GM23338 (cell line): ENCODE measurements around the gene NELFB. TPM values are rescaled to one million over a fixed set of nuclear protein-coding genes. Genes with fewer than 3 reads are reported as not detected.

Experiments
- ATAC-seq: fragments of 200-7000 bp; cut with Tn5 transposase; 3 replicates; pipeline ENCODE4 v1.9.1; 2020
- DNase-seq: peaks from one replicate; pipeline ENCODE4 v3.0.0-alpha.2; 2015; ENCODE audit warnings: low spot score
- H2AFZ ChIP-seq: fragments of 200-600 bp; sonication (generic); 2 replicates; pipeline ENCODE4 v1.8.0; 2016; ENCODE audit warnings: antibody characterized with exemption, mild to moderate bottlenecking, moderate library complexity
- H3F3A ChIP-seq: fragments of 200-600 bp; sonication (generic); replicated peaks from 2 replicates; pipeline ENCODE4 v1.8.0; 2017; ENCODE audit warnings: antibody characterized with exemption, mixed run types, low read depth
- H3K27ac ChIP-seq: fragments of 200-600 bp; sonication (generic); 2 replicates; pipeline ENCODE4 v1.6.1; 2016; ENCODE audit warnings: low read depth
- H3K27me3 ChIP-seq: fragments of 200-600 bp; sonication (generic); 2 replicates; pipeline ENCODE4 v1.8.0; 2016; ENCODE audit warnings: mild to moderate bottlenecking, mixed run types, moderate library complexity; ENCODE audit not compliant: insufficient read depth
- H3K36me3 ChIP-seq: fragments of 200-600 bp; sonication (generic); 2 replicates; pipeline ENCODE4 v1.8.0; 2016; ENCODE audit warnings: mild to moderate bottlenecking; ENCODE audit not compliant: insufficient read depth
- H3K4me1 ChIP-seq: fragments of 200-600 bp; sonication (generic); 2 replicates; pipeline ENCODE4 v1.8.0; 2016; ENCODE audit warnings: mild to moderate bottlenecking, moderate library complexity; ENCODE audit not compliant: insufficient read depth
- H3K4me2 ChIP-seq: fragments of 200-600 bp; sonication (generic); 2 replicates; pipeline ENCODE4 v1.7.1; 2017; ENCODE audit warnings: mixed run types
- H3K4me3 ChIP-seq: fragments of 200-600 bp; sonication (generic); 2 replicates; pipeline ENCODE4 v1.6.1; 2016; ENCODE audit warnings: mixed run types
- H3K79me2 ChIP-seq: fragments of 200-600 bp; sonication (generic); replicated peaks from 2 replicates; pipeline ENCODE4 v1.8.0; 2017; ENCODE audit warnings: mild to moderate bottlenecking; ENCODE audit not compliant: insufficient read depth
- H3K9me2 ChIP-seq: fragments of 200-600 bp; sonication (generic); 2 replicates; pipeline ENCODE4 v1.8.0; 2017; ENCODE audit not compliant: insufficient read depth
- H4K20me1 ChIP-seq: fragments of 200-600 bp; sonication (generic); replicated peaks from 2 replicates; pipeline ENCODE4 v1.8.0; 2017; ENCODE audit warnings: mild to moderate bottlenecking; ENCODE audit not compliant: insufficient read depth
- H3K27ac Mint-ChIP-seq: 2 replicates; pipeline ENCODE4 v1.8.0; 2020; ENCODE audit warnings: inconsistent platforms, mild to moderate bottlenecking, moderate library complexity, mixed read lengths
- H3K27me3 Mint-ChIP-seq: 3 replicates; pipeline ENCODE4 v1.8.0; 2022; ENCODE audit warnings: low read depth, mild to moderate bottlenecking, moderate library complexity, mixed read lengths, inconsistent platforms; ENCODE audit not compliant: insufficient read depth, poor library complexity
- H3K36me3 Mint-ChIP-seq: 3 replicates; pipeline ENCODE4 v1.8.0; 2021; ENCODE audit warnings: low read depth, mild to moderate bottlenecking, inconsistent platforms, moderate library complexity, mixed read lengths
- H3K4me1 Mint-ChIP-seq: 3 replicates; pipeline ENCODE4 v1.8.0; 2020; ENCODE audit warnings: mild to moderate bottlenecking, inconsistent platforms, mixed read lengths
- H3K4me3 Mint-ChIP-seq: 3 replicates; pipeline ENCODE4 v1.8.0; 2021; ENCODE audit warnings: moderate library complexity, mild to moderate bottlenecking, inconsistent platforms, mixed read lengths
- H3K9me3 Mint-ChIP-seq: 3 replicates; pipeline ENCODE4 v1.8.0; 2020; ENCODE audit warnings: moderate library complexity, mild to moderate bottlenecking, inconsistent platforms, mixed read lengths
- CREB1 ChIP-seq: fragments of 250-450 bp; sonication (Bioruptor Pico); IDR thresholded peaks from 2 replicates; pipeline ENCODE4 v1.5.0; 2020; ENCODE audit warnings: low read depth, mild to moderate bottlenecking, moderate library complexity
- ETS1 ChIP-seq: IDR thresholded peaks from 2 replicates; pipeline ENCODE4 v1.6.1; 2016; ENCODE audit warnings: antibody characterized with exemption
- EZH2 ChIP-seq: fragments of 200-600 bp; sonication (generic); IDR thresholded peaks from one replicate; pipeline ENCODE4 v1.8.0; 2017; ENCODE audit warnings: antibody characterized with exemption, mild to moderate bottlenecking, low read depth; ENCODE audit not compliant: unreplicated experiment
- EZH2phosphoT487 ChIP-seq: fragments of 200-600 bp; sonication (generic); IDR thresholded peaks from one replicate; pipeline ENCODE4 v1.8.1; 2018; ENCODE audit warnings: antibody characterized with exemption; ENCODE audit not compliant: unreplicated experiment
- JUNB ChIP-seq: IDR thresholded peaks from one replicate; pipeline ENCODE4 v1.6.1; 2016; ENCODE audit warnings: antibody characterized with exemption; ENCODE audit not compliant: unreplicated experiment
- NANOG ChIP-seq: IDR thresholded peaks from 2 replicates; pipeline ENCODE4 v1.6.1; 2016; ENCODE audit warnings: antibody characterized with exemption, borderline replicate concordance
- POLR2AphosphoS5 ChIP-seq: IDR thresholded peaks from 2 replicates; pipeline ENCODE4 v1.6.1; 2016; ENCODE audit warnings: antibody characterized with exemption, low read depth
- STAT1 ChIP-seq: IDR thresholded peaks from one replicate; pipeline ENCODE4 v1.6.1; 2016; ENCODE audit warnings: antibody characterized with exemption; ENCODE audit not compliant: unreplicated experiment
- ZNF114 ChIP-seq: fragments of 250-450 bp; sonication (Bioruptor Pico); IDR thresholded peaks from 2 replicates; pipeline ENCODE4 v1.5.0; 2020; ENCODE audit warnings: mild to moderate bottlenecking, moderate library complexity
- ZNF331 ChIP-seq: fragments of 250-450 bp; sonication (Bioruptor Pico); IDR thresholded peaks from 2 replicates; pipeline ENCODE4 v1.5.0; 2020; ENCODE audit warnings: low read depth, mild to moderate bottlenecking, moderate library complexity
- polyA plus RNA-seq: library from polyadenylated mRNA; unstranded; fragments of >200 nt; fragmentation: Nextera tagmentation; extraction: Ambion mirVana; gene quantifications from 2 replicates; pipeline ENCODE4 v1.2.1, GENCODE V29; 2016
- total RNA-seq: library from RNA; depleted of rRNA; stranded (reverse); fragments of >200 nt; shearing (Covaris generic); gene quantifications from 2 replicates; pipeline ENCODE4 v1.2.3, GENCODE V29; 2014
- TF ChIP-seq, protein P1 (sequence below), 2 experiments: fragments of 200-600 bp in 1 of 2; sonication (generic) in 1 of 2; conservative IDR thresholded peaks; 2 replicates each; pipeline versions ENCODE4 v1.5.1 to v1.6.1; 2016 to 2017; ENCODE audit warnings: antibody characterized with exemption in 2 of 2, low read depth in 2 of 2, mild to moderate bottlenecking in 2 of 2, moderate library complexity in 1 of 2
- TF ChIP-seq, protein P2 (sequence below): fragments of 250-450 bp; sonication (Bioruptor Pico); IDR thresholded peaks from 2 replicates; pipeline ENCODE4 v1.5.0; 2020; ENCODE audit warnings: mild to moderate bottlenecking, moderate library complexity
- TF ChIP-seq, protein P3 (sequence below): IDR thresholded peaks from one replicate; pipeline ENCODE4 v1.6.1; 2018; ENCODE audit warnings: antibody characterized with exemption; ENCODE audit not compliant: unreplicated experiment

Gene NELFB
- total and polyA plus RNA-seq, 2 experiments from 2014 or later = 30.0 to 97.3 TPM

DNA sequence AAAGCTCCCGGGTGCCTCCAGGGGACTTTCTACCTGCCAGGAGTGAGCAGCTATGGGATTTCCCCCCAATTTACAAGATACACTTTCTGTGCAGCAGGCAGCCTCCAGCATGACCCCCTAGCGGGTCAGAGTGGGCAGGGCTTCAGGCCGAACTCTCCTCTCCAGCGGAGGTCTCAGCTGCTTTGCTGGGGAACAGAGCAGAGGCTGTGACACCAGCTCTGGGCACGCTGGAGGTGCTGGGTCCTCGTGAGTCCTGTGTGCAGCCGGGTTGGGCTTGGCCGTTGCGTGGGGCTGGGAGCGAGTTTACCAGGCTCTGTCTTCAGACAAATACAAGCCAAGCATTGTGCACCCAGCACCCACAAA, 44.1 kb downstream of the NELFB start:
- Mint-ChIP-seq H3K36me3 (peaks cover 4% of the 10 kb centered on the region; the same call in 2 of the 3 replicates), H3K27me3 (peaks cover 41% of the 10 kb centered on the region), H3K4me3 (peak overlapping the region; percentile 69), H3K9me3 (peaks cover 4% of the 10 kb centered on the region), H3K27ac (no peak overlapping the region), H3K4me1 (peaks cover 41% of the 10 kb centered on the region)
- Histone ChIP-seq H3K79me2 (peaks cover 3% of the 10 kb centered on the region; the same call in 1 of the 2 replicates), H3K36me3 (no peaks in the 10 kb centered on the region), H3K9me2 (no peaks in the 10 kb centered on the region), H3K4me1 (peaks cover 40% of the 10 kb centered on the region), H3K27me3 (peaks cover 41% of the 10 kb centered on the region), H3F3A (peaks cover 32% of the 10 kb centered on the region), H2AFZ (no peak overlapping the region), H3K4me2 (peak overlapping the region; percentile 96), H3K4me3 (peak overlapping the region; percentile 94), H3K27ac (peak overlapping the region; percentile 84; the same call in 1 of the 2 replicates), H4K20me1 (peaks cover 11% of the 10 kb centered on the region)
- DNase-seq (peak; percentile 60), ATAC-seq (peak; percentile 15)
- TF ChIP-seq CREB1 (no peak), EZH2 (no peak), NANOG (no peak), STAT1 (no peak), ZNF331 (CRISPR knock-in tag) (no peak), EZH2phosphoT487 (no peak), ZNF114 (CRISPR knock-in tag) (no peak), JUNB (no peak), ETS1 (no peak), POLR2AphosphoS5 (no peak)
- TF ChIP-seq, protein P1, sequence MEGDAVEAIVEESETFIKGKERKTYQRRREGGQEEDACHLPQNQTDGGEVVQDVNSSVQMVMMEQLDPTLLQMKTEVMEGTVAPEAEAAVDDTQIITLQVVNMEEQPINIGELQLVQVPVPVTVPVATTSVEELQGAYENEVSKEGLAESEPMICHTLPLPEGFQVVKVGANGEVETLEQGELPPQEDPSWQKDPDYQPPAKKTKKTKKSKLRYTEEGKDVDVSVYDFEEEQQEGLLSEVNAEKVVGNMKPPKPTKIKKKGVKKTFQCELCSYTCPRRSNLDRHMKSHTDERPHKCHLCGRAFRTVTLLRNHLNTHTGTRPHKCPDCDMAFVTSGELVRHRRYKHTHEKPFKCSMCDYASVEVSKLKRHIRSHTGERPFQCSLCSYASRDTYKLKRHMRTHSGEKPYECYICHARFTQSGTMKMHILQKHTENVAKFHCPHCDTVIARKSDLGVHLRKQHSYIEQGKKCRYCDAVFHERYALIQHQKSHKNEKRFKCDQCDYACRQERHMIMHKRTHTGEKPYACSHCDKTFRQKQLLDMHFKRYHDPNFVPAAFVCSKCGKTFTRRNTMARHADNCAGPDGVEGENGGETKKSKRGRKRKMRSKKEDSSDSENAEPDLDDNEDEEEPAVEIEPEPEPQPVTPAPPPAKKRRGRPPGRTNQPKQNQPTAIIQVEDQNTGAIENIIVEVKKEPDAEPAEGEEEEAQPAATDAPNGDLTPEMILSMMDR (conservative IDR thresholded peaks at IDR 0.05; ENCODE audit: low read depth in 2 of 2) = no peak
- TF ChIP-seq, protein P2, sequence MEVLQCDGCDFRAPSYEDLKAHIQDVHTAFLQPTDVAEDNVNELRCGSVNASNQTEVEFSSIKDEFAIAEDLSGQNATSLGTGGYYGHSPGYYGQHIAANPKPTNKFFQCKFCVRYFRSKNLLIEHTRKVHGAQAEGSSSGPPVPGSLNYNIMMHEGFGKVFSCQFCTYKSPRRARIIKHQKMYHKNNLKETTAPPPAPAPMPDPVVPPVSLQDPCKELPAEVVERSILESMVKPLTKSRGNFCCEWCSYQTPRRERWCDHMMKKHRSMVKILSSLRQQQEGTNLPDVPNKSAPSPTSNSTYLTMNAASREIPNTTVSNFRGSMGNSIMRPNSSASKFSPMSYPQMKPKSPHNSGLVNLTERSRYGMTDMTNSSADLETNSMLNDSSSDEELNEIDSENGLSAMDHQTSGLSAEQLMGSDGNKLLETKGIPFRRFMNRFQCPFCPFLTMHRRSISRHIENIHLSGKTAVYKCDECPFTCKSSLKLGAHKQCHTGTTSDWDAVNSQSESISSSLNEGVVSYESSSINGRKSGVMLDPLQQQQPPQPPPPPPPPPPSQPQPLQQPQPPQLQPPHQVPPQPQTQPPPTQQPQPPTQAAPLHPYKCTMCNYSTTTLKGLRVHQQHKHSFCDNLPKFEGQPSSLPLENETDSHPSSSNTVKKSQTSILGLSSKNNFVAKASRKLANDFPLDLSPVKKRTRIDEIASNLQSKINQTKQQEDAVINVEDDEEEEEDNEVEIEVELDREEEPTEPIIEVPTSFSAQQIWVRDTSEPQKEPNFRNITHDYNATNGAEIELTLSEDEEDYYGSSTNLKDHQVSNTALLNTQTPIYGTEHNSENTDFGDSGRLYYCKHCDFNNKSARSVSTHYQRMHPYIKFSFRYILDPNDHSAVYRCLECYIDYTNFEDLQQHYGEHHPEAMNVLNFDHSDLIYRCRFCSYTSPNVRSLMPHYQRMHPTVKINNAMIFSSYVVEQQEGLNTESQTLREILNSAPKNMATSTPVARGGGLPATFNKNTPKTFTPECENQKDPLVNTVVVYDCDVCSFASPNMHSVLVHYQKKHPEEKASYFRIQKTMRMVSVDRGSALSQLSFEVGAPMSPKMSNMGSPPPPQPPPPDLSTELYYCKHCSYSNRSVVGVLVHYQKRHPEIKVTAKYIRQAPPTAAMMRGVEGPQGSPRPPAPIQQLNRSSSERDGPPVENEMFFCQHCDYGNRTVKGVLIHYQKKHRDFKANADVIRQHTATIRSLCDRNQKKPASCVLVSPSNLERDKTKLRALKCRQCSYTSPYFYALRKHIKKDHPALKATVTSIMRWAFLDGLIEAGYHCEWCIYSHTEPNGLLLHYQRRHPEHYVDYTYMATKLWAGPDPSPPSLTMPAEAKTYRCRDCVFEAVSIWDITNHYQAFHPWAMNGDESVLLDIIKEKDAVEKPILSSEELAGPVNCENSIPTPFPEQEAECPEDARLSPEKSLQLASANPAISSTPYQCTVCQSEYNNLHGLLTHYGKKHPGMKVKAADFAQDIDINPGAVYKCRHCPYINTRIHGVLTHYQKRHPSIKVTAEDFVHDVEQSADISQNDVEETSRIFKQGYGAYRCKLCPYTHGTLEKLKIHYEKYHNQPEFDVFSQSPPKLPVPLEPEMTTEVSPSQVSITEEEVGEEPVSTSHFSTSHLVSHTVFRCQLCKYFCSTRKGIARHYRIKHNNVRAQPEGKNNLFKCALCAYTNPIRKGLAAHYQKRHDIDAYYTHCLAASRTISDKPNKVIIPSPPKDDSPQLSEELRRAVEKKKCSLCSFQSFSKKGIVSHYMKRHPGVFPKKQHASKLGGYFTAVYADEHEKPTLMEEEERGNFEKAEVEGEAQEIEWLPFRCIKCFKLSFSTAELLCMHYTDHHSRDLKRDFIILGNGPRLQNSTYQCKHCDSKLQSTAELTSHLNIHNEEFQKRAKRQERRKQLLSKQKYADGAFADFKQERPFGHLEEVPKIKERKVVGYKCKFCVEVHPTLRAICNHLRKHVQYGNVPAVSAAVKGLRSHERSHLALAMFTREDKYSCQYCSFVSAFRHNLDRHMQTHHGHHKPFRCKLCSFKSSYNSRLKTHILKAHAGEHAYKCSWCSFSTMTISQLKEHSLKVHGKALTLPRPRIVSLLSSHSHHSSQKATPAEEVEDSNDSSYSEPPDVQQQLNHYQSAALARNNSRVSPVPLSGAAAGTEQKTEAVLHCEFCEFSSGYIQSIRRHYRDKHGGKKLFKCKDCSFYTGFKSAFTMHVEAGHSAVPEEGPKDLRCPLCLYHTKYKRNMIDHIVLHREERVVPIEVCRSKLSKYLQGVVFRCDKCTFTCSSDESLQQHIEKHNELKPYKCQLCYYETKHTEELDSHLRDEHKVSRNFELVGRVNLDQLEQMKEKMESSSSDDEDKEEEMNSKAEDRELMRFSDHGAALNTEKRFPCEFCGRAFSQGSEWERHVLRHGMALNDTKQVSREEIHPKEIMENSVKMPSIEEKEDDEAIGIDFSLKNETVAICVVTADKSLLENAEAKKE (CRISPR knock-in tag) = no peak
- TF ChIP-seq, protein P3, sequence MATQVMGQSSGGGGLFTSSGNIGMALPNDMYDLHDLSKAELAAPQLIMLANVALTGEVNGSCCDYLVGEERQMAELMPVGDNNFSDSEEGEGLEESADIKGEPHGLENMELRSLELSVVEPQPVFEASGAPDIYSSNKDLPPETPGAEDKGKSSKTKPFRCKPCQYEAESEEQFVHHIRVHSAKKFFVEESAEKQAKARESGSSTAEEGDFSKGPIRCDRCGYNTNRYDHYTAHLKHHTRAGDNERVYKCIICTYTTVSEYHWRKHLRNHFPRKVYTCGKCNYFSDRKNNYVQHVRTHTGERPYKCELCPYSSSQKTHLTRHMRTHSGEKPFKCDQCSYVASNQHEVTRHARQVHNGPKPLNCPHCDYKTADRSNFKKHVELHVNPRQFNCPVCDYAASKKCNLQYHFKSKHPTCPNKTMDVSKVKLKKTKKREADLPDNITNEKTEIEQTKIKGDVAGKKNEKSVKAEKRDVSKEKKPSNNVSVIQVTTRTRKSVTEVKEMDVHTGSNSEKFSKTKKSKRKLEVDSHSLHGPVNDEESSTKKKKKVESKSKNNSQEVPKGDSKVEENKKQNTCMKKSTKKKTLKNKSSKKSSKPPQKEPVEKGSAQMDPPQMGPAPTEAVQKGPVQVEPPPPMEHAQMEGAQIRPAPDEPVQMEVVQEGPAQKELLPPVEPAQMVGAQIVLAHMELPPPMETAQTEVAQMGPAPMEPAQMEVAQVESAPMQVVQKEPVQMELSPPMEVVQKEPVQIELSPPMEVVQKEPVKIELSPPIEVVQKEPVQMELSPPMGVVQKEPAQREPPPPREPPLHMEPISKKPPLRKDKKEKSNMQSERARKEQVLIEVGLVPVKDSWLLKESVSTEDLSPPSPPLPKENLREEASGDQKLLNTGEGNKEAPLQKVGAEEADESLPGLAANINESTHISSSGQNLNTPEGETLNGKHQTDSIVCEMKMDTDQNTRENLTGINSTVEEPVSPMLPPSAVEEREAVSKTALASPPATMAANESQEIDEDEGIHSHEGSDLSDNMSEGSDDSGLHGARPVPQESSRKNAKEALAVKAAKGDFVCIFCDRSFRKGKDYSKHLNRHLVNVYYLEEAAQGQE = no peak
